Esophagus squamous epithelium (tissue), 4 donors: ENCODE measurements around the gene KIF3C.

Experiments used
- POLR2A ChIP-seq, 4 donors: fragments of 450-650 bp; IDR thresholded peaks; one replicate each; pipeline ENCODE4 v1.6.1; 2017; ENCODE audit warnings: antibody characterized with exemption in 4 of 4, mild to moderate bottlenecking in 4 of 4, moderate library complexity in 3 of 4
- TF ChIP-seq, protein P1 (sequence below), 6 experiments: fragments of 450-650 bp in 4 of 6; fragments of 200-600 bp in 2 of 6; sonication (generic) in 2 of 6; IDR thresholded peaks; one replicate each; pipeline ENCODE4 v1.5.1; 2016 to 2019; ENCODE audit warnings: antibody characterized with exemption in 6 of 6, mild to moderate bottlenecking in 4 of 6, moderate library complexity in 4 of 6

DNA sequence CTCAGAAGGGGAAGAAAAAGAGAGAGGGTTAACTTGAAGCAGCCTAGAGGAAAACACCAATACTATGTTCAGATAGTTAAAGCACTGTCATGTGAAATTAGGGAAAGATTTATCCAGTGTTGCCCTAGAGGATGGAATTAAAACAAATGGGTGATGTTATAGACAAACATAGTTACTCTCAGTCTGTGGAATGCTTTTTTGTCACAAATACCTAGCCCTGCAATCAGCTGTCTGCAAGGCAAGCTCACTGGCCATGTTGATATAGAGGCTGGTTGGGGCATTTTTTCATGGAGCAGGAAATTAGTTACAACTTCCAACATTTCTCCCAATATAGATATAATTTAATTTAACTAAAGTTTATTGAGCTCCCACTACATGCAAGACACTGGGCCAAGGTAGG, 43.2 kb upstream of the KIF3C start:
- TF ChIP-seq, protein P1, sequence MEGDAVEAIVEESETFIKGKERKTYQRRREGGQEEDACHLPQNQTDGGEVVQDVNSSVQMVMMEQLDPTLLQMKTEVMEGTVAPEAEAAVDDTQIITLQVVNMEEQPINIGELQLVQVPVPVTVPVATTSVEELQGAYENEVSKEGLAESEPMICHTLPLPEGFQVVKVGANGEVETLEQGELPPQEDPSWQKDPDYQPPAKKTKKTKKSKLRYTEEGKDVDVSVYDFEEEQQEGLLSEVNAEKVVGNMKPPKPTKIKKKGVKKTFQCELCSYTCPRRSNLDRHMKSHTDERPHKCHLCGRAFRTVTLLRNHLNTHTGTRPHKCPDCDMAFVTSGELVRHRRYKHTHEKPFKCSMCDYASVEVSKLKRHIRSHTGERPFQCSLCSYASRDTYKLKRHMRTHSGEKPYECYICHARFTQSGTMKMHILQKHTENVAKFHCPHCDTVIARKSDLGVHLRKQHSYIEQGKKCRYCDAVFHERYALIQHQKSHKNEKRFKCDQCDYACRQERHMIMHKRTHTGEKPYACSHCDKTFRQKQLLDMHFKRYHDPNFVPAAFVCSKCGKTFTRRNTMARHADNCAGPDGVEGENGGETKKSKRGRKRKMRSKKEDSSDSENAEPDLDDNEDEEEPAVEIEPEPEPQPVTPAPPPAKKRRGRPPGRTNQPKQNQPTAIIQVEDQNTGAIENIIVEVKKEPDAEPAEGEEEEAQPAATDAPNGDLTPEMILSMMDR (IDR thresholded peaks at IDR 0.05), result no peak
- no peak for TF ChIP-seq POLR2A (IDR thresholded peaks at IDR 0.05)
